GM19397 (cell line): ENCODE measurements around the gene TRIM43B.
"Not testable (repeated sequence)": the region's sequence is repeated elsewhere in the genome, so short reads cannot be mapped to it uniquely, and the experiment has no call there.

Experiments used
- ATAC-seq: cut with Tn5 transposase; IDR thresholded peaks from one replicate; pipeline ENCODE4 v1.9.1; 2021; ENCODE audit warnings: mild to moderate bottlenecking, moderate library complexity; ENCODE audit not compliant: unreplicated experiment

The TRIM43B gene

DNA sequence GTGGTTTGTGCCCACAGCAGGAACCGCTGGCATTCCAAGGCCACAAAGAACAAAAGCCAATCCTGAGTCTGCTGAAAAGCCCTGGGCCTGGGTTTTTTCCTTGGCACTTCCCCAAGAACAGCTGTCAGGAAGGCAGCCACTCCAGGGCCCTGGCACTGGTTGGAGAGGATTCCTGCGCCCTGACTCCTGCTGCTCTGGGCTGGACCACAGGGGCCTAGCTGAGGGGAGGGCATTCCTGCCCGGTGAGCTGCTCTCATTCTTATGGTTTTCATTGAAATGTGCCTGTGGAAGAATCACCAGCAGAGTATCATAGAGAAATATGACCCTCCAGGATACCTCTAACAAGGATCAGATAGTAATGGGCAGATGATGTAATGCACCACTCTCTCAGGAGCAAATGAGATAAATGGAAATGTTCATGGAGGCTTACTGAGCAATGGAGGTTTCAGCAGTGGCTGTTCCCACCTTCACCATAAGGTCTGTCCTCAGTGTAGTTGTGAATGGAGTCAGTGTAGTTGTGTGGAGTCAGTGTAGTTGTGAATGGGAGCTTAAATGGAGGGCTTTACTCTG is 50.0 kb downstream of the TRIM43B start:
- ATAC-seq, result not testable (repeated sequence)

DNA sequence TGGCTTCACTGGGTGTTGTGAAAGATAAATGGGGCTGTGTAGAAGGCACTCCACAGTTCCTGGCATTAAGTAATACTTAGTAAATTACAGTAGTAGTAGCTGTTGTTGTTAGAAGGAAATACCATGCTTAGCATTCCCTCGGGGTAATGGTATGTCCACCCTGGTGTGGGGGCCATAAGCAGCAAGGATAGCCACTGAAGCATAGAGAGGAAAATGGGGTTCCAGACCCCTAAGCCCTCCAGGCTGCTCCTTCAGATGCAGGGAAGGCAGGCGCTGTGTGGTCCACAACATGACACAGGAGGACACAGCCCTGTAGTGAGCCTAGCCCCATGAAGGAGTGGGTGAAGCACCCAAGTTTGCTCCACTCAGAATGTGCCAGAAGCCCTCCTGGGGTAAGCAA is 50.6 kb downstream of the TRIM43B start:
- not testable (repeated sequence) for ATAC-seq

- not testable (repeated sequence) for ATAC-seq
Observed at GRCh38 chr2:95433373-95433772, 51.2 kb downstream of the TRIM43B start.

DNA sequence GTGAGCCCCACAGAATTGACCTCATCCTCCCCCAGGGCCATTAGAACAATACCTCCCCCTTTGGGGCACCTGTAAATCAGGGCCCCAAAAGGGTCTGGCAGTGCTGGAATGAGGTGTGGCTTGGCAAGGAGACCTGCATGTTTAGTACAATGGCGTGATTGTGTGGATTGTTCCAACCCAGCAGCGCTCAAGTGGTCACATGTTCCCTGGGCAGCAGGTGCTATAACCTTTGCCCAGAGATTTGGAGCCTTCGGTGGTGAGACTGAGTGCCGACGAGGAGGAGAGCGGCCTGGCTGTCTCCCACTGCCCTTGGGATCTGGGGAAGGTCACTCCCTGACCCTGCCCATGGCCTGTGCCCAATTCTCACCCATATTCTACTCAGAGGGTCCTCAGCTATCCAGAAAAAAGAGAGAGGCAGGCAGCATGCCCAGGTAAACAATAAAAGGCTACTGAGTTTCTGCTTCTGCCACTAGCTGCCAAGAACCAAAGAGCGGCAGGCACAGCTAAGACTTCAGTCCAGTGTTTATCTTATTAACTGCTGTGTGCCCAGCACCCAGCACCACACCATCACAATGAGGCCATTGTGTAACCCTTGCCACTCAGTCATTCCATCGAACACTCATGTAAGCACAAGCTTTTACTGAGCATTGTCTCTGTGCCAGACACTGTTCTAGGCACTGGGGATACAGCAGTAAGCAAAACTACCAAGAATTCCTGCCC is 54.6 kb downstream of the TRIM43B start:
- ATAC-seq, result not testable (repeated sequence)

GRCh38 chr2:95427196-95427867 is 57.2 kb downstream of the TRIM43B start:
- not testable (repeated sequence) for ATAC-seq
